ENCODE measurements around the gene DPP10.

Gene DPP10

DNA sequence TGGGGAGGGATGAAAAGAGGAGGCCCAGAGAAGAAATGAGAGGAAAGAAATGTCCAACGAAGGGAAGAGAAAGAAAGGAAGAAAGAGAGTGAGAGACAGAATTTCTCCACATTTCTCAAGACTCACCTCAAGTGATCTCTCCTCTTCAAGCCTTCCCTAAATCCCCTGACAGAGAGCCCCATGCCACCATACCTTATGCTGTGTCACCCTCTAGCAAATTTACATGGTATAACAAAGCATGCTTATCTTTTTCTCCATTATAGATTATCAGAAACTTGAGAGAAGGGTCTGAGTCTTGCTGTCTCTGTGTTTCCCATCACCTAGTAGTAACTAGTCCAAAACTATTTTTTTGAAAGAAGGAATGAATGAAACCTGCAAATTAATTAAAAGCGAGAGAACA, 1208.4 kb downstream of the DPP10 start:
- no peak for DNase-seq
- in situ Hi-C loops (cut with MboI; ENCODE audit: low pct_unique_long_range_greater_than_20kb, low sequenced_read_pairs) = no loop called here

DNA sequence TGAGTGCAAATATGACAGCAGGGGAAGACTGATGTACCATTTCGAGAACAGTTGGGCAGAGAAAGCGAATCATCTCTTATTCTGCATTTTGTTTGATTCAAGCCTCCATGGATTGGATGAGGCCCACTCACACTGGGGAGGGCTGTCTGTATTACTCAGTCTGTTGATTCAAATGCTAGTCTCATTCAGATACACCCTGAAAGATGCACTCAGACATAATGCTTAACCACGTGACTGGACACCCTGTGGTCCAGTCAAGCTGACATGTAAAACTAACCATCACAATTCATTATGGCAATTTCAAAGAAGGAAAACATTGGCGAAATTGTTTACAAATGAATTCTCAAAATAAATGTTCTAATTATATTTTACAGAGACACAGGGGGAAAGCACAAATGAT, 1210.2 kb downstream of the DPP10 start:
- in situ Hi-C loops (cut with MboI; ENCODE audit: low pct_unique_long_range_greater_than_20kb, low sequenced_read_pairs) = no loop called here
- DNase-seq = no peak

DNA sequence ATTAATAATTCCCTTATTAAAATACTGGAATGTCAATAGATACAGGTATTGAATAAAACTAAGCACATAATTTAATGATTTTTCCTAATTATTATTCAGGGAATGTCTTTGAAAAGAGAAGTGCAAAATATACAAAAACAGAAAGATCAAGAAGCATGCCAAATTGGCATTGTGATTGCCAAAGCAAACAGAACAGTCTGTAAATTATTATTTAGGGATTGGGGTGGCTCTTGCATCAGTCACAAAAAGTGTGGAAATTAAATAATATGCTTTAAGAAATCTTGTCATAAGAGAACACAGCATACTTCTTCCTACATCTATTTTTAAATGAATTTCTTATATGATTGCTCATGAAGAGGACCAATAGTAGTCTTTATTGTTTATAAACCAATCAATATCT, 1211.9 kb downstream of the DPP10 start:
- in situ Hi-C loops (cut with MboI; ENCODE audit: low pct_unique_long_range_greater_than_20kb, low sequenced_read_pairs) = no loop called here
- DNase-seq = no peak

DNA sequence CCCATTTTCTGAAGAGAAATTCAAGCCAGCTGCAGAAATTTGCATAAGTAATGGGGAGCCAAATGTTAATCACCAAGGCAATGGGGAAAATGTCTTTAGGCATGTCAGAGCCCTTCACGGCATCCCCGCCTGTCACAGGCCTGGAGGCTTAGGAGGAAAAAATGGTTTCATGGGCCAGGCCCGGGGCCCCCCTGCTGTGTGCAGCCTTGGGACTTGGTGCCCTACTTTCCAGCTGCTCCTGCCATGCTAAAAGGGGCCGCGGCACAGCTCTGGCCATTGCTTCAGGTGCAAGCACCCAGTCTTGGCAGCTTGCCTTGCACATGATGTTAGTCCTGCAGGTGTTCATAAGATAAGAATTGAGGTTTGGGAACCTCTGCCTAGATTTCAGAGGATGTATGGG, 1235.7 kb downstream of the DPP10 start:
- in situ Hi-C loops (cut with MboI; ENCODE audit: low pct_unique_long_range_greater_than_20kb, low sequenced_read_pairs) = no loop called here
- DNase-seq = no peak

DNA sequence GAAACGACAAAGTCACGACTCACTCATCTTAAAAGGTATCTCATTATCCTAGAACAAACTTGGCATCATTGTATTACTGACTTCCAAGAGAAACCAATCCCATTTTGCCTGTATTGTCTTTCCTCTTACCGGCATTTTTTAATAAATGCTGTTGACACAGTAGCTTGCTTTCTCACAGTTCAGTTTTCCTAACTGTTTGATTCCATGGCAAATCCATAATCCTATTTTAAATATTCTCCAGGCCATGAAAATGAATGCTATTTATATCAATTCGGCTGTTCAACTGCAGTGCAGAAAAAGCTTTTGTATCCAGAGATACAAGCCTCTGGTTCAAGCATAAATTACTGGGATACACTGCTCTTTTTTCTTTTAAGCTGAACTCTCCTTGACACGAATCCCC, 1241.9 kb downstream of the DPP10 start:
- in situ Hi-C loops (cut with MboI; ENCODE audit: low pct_unique_long_range_greater_than_20kb, low sequenced_read_pairs) = no loop called here
- DNase-seq = no peak

DNA sequence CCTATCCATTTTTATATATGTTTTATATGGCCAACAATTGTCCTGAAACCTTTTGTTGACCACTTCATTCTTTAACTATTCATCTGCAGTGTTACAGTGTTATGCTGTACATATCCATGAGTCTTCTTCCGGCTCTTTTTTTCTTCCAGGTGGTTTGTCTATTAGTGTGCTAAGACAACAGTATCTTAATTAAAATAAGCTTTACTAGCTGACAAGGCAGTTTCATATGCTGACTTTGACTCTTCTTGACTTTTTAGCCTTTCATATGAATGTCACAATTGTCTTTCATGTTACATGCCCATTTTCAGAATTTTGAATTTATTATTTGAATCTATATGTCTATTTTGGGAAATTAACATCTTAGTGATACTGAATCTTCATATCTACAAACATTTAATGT, 1249.0 kb downstream of the DPP10 start:
- no peak for DNase-seq
- in situ Hi-C loops (cut with MboI; ENCODE audit: low pct_unique_long_range_greater_than_20kb, low sequenced_read_pairs) = no loop called here

DNA sequence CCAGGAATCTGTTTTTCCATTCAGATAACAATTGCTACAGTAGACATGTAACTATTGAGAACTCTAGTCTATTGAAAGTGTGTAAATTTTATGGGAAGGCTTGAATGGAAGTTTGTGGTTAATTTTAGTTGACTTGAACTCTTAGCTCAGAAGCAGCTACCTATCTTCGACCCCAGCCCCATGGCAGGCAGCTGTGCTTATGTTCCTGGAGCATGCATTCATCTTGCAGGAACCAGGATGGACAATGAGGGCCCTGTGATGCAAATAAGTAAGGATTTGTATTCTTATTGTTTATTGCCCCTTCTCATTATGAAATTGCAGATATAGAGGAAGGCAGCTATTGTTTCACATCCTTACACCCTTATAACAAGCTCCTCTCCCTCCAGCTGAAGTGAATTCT, 1252.2 kb downstream of the DPP10 start:
- in situ Hi-C loops (cut with MboI; ENCODE audit: low pct_unique_long_range_greater_than_20kb, low sequenced_read_pairs) = no loop called here

DNA sequence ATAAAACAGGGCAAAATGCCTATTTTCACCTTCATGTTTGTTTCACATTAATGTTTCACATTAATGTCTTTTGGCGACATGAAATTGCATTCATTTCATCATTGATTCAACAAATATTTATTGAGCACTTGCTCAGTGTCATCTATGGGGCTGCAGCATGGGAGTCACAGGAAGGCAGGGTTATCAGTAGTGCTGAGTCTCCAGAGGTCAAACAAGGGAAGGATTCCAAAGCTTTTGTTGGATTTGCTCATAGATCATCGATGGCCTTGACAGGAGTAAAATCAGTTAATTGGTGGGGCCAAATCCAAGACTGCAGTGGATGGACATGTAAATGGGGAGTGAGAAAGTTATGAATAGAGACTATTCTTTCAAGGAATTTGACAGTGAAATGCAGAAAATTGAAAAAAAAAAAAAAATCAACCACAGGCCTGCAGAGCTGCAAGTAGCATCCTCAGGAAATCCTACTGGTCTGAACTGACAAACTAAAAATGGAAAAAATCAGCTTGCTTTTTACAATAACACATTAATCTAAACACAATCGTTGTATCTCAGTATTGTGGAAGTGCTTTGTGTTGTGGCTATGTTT, 1290.8 kb downstream of the DPP10 start:
- no peak for DNase-seq
- in situ Hi-C loops (cut with MboI; ENCODE audit: low pct_unique_long_range_greater_than_20kb, low sequenced_read_pairs) = no loop called here

More for the DNA sequence above, 1252.2 kb downstream of the DPP10 start:
- no peak for DNase-seq

DNA sequence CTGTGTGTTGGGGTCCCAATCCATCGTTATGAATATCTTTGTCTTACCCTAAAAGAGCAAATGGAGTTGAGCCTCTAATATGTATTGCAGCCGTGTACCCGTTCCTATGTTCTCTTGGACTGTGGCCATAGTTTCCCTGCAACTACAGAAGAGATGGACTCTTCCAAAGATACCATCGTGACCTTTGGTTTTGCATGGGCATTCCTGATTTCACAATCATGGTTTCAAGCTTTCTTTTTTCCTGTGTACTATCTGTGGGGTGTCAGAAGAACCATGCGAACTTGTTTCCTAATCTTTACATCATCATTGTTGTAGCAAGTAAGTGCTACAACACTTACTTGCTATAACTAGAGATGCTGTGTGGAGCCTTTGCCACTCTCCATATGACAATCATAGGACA, 1295.7 kb downstream of the DPP10 start:
- no peak for DNase-seq
- in situ Hi-C loops (cut with MboI; ENCODE audit: low pct_unique_long_range_greater_than_20kb, low sequenced_read_pairs) = no loop called here

DNA sequence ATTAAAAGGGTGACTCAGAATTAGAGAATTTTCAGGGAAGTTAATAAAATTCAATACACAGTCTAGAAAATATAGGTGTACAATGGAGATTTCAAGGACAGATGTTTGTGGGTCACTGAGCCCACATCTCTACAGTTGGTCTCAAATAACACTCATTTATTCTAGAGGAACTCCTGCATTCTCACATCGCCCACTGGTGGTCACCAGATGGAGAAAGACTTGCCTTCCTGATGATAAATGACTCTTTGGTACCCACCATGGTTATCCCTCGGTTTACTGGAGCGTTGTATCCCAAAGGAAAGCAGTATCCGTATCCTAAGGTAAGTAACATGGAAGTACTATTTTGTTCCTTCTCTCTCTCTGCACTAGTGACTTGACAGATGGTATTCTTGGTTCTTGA, 1297.1 kb downstream of the DPP10 start:
- in situ Hi-C loops (cut with MboI; ENCODE audit: low pct_unique_long_range_greater_than_20kb, low sequenced_read_pairs) = no loop called here
- DNase-seq = no peak

DNA sequence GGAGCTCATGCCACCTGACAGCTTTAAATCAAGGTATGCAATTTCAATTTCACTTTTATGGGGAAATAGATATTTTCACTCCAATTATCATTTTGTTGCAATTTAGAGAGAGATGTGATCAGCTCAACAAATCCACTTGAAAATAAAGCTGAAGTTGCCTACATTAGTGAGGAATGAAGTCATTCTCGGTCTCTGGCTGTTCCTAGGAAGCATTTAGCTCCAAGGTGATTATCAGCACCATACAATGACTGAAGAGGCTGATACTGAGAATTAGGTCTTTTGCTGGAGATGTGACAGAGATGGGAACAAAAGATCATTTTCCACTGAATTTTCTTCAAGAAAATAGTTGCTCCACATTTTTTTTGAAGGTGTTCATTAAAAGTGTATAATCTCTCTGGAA, 1303.7 kb downstream of the DPP10 start:
- in situ Hi-C loops (cut with MboI; ENCODE audit: low pct_unique_long_range_greater_than_20kb, low sequenced_read_pairs) = no loop called here
- no peak for DNase-seq

DNA sequence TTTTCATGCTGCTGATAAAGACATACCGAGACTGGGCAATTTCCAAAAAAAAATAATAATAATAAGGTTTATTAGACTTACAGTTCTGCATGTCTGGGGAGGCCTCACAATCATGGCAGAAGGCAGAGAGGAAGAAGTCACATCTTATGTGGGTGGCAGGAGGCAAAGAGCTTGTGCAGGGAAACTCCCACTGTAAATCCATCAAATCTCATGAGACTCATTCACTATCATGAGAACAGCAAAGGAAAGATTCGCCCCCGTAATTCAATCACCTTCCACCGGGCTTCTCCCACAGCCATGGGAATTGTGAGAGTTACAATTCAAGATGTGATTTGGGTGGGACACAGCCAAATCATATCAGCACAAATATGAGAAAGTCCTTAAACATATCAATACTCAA, 1314.8 kb downstream of the DPP10 start:
- DNase-seq = no peak

DNA sequence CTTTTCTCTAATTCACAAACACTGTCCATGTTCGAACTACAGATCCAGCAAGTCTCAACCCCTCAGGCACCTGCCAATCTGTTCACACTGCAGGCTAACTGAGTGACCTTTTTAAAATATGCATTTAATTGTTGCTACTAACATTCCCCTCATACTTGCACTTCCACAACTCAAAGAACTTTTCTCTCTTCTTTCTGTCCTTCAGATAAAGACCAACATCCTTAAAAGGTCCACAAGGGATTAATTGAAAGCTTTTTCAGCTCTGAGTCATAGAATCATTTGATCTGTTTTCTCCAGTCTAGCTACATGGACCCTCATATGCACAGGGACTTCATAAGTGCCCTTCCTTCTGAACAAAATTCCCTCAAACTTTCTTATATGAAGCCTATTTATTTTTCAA, 1321.2 kb downstream of the DPP10 start:
- in situ Hi-C loops (cut with MboI; ENCODE audit: low pct_unique_long_range_greater_than_20kb, low sequenced_read_pairs) = no loop called here
- no peak for DNase-seq

More for the DNA sequence above, 1314.8 kb downstream of the DPP10 start:
- in situ Hi-C loops (cut with MboI; ENCODE audit: low pct_unique_long_range_greater_than_20kb, low sequenced_read_pairs) = no loop called here

DNA sequence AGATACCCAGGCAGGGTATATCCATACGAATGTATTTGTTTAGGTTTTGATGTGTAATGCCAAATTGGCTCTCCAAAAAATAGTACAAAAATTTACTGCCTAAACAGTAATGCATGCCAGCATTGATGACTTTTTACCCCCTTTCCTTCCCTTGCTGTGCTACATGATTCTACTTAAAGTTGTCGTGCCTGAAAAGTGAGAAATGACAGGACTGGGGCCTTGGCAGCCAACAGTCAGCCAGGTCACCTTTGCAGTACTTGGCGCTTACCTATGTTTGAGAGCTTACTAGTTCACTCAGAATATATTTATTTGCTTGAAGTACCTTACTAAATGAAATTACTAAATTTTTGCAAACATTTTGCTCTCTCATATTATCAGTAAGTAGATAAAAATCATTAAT, 1329.1 kb downstream of the DPP10 start:
- DNase-seq = no peak
- in situ Hi-C loops (cut with MboI; ENCODE audit: low pct_unique_long_range_greater_than_20kb, low sequenced_read_pairs) = no loop called here

DNA sequence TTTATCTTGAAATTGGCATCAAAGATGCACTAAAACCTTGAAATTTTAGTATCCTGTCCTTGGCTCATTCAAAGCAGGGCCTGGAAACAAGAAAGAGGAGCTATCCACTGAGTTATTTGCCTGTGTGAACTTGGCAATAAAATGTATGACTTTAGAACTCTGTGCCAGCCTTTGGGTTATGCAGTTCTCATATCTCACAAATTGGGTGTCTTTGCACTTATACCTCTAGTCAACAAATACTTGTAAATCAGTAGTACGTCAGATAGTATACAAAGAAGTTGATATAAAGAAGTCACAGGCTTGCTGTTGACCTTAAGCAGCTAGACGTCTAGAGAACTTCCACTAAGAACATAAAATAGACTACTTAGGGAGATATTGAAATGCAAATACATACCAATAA, 1331.9 kb downstream of the DPP10 start:
- in situ Hi-C loops (cut with MboI; ENCODE audit: low pct_unique_long_range_greater_than_20kb, low sequenced_read_pairs) = no loop called here
- no peak for DNase-seq

DNA sequence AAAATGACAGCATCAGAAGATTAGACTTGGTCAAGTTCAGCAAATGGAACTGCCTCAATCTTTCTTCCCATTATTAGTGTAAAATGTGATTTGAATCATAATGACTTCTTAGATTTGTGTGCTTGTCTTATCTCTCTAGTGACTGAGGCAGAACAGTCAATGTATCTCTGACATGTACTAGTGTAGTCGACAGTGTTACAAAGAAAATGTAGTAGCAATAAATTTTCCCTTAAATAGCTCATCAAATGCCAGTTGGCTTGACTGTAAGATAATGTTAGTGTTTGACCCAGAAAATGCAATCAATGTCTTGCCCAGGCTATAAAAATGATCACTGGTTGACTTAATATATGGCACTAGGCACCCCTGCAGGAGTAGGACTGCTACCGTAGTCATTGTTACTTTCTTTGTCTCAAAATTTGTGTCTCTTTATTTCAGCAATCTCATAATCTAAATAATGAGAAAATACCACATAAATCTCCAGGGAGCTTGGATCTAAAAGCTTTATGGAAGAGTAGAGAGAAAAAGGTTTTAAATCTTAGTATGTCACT, 1336.7 kb downstream of the DPP10 start:
- in situ Hi-C loops (cut with MboI; ENCODE audit: low pct_unique_long_range_greater_than_20kb, low sequenced_read_pairs) = no loop called here
- DNase-seq = no peak

DNA sequence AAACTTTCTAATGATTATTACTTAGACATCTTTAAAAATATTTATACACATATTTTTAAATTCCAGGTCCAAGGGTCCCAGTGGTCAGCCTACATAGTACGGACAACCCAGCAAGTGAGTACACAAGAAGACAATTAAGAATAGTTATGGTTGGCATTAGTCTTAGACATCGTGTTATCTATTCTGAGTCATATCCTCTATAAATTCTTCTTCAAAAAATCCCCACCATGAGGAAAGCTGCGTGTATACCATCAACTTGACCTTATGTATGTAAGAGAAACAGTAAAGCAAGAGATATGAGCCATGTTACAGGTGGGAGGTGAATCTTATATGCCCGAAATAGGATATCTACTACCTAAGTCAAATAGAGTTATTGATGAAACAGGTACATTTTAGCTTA, 1339.8 kb downstream of the DPP10 start:
- DNase-seq = no peak
- in situ Hi-C loops (cut with MboI; ENCODE audit: low pct_unique_long_range_greater_than_20kb, low sequenced_read_pairs) = no loop called here

DNA sequence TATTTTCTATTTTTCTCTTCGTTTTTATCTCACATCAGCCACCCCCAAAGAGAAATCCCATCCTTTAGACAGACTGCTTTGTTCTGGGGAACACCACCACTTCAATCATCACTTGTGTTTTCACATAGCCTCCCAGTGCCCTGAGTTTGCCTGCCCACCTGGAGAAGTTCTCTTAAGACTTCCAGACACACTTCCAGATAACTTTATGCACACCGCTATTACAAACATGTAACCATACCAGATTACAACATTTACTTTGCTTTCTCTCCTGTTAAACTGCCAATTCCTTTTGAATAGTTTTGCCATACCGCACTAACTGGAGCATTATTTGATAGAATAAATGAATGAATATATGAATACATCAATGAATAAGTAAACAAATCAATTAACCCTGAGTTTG, 1353.6 kb downstream of the DPP10 start:
- DNase-seq = no peak
- in situ Hi-C loops (cut with MboI; ENCODE audit: low pct_unique_long_range_greater_than_20kb, low sequenced_read_pairs) = no loop called here

DNA sequence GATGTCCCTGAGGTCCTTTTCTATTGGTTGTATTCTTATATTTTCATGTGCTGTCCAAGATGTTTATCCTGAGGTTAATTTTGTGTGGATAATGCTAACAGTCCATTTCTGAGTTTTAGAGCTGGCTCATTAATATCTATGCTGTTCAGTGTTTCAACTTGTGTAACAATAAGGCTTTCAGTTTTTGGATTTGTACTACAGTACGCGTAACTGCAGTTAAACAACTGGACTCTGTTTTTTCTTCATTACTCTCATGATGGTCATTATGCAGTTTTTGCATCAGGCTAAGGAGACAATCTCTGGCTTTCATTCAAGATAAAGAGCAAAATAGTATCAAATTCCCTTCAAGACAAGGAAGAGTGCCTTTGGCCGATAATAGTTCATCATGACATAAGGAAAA, 1364.8 kb downstream of the DPP10 start:
- in situ Hi-C loops (cut with MboI; ENCODE audit: low pct_unique_long_range_greater_than_20kb, low sequenced_read_pairs) = no loop called here

DNA sequence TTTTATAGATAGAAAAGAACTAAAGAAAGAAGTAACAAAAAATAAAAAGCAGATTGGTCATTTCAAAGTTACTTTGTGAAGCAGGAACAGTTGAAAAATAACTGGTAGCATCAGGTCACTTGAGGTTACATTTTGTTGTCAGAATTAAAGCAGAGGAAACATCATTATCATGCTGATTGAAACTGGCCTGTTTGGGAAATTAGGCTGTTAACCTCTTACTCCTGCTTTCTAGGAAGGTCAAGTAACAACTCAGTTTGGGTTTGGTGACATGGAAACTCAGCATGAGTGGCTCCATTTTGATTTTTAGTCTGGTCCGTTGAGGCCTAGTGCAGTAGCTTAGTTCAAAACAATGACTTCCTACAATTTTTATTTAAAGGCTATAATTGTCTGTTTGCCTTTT, 1383.5 kb downstream of the DPP10 start:
- in situ Hi-C loops (cut with MboI; ENCODE audit: low pct_unique_long_range_greater_than_20kb, low sequenced_read_pairs) = no loop called here
- no peak for DNase-seq

More for the DNA sequence above, 1364.8 kb downstream of the DPP10 start:
- DNase-seq = no peak

DNA sequence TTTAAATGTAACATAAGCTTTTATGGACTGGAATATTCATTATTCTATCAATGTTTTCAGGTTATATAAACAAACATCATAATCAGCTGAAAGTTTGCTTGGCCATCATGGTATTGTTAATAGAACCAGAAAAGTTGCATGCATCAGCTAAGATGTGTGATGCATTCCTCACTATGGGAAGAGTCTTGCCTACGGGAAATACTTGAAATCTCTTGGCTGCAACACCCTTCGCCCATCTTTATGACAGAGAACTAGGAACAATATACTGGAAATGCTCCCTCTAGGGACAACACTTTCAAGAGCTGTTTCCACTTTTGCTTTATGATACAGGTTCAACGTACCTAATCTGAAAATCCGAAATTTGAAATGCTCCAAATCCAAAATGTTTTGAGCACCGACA, 1390.8 kb downstream of the DPP10 start:
- DNase-seq = no peak
- in situ Hi-C loops (cut with MboI; ENCODE audit: low pct_unique_long_range_greater_than_20kb, low sequenced_read_pairs) = no loop called here

DNA sequence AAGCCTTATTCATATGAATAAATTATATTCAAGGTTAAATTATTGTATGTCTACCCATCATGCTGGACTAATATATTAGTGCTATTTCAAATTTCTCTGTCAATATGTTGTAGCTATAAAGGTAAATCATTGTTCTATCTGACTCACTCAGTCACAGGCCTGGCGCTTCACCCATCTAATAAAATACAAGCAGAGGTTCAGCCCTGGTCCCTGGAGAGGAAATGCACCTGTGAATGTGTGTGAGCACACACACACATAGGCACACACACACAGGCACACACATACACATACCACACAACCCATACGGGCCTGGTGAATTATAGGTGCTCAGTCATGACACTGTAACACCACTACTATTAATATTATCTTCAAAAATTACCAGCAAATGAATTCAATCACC, 1396.1 kb downstream of the DPP10 start:
- DNase-seq = no peak
- in situ Hi-C loops (cut with MboI; ENCODE audit: low pct_unique_long_range_greater_than_20kb, low sequenced_read_pairs) = no loop called here

Measured in KBM-7 (cell line).